Vagina (tissue), 2 donors: ENCODE measurements around the gene RIOK2.

Experiments
- POLR2A ChIP-seq, 2 donors: fragments of 450-650 bp; IDR thresholded peaks; one replicate each; pipeline ENCODE4 v1.6.1; 2017; ENCODE audit warnings: antibody characterized with exemption in 2 of 2, mild to moderate bottlenecking in 2 of 2, moderate library complexity in 2 of 2
- TF ChIP-seq, protein P1 (sequence below), 3 experiments: fragments of 450-650 bp in 2 of 3; fragments of 200-600 bp in 1 of 3; sonication (generic) in 1 of 3; IDR thresholded peaks; one replicate each; pipeline ENCODE4 v1.5.1; 2017 to 2019; ENCODE audit warnings: antibody characterized with exemption in 3 of 3, mild to moderate bottlenecking in 2 of 3, moderate library complexity in 2 of 3

DNA sequence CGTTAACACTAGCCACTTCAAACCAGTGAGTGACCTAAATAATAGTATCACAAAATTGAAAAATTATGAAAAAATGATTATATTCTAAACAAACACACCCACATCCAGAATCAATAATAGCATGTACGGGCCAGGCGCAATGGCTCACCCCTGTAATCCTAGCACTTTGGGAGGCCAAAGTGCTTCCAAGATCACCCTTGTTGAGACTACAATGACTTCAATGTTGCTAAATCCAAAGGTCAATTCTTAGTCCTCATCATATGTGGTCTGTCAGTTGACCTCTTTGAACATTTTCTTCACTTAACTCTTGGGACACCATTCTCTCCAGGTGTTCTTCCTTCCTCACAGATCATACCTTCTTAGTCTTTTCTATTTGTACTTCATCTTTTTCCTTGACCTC, 11.3 kb downstream of the RIOK2 start:
- TF ChIP-seq, protein P1, sequence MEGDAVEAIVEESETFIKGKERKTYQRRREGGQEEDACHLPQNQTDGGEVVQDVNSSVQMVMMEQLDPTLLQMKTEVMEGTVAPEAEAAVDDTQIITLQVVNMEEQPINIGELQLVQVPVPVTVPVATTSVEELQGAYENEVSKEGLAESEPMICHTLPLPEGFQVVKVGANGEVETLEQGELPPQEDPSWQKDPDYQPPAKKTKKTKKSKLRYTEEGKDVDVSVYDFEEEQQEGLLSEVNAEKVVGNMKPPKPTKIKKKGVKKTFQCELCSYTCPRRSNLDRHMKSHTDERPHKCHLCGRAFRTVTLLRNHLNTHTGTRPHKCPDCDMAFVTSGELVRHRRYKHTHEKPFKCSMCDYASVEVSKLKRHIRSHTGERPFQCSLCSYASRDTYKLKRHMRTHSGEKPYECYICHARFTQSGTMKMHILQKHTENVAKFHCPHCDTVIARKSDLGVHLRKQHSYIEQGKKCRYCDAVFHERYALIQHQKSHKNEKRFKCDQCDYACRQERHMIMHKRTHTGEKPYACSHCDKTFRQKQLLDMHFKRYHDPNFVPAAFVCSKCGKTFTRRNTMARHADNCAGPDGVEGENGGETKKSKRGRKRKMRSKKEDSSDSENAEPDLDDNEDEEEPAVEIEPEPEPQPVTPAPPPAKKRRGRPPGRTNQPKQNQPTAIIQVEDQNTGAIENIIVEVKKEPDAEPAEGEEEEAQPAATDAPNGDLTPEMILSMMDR (IDR thresholded peaks at IDR 0.05) = no peak
- TF ChIP-seq POLR2A (IDR thresholded peaks at IDR 0.05) = no peak
